ENCODE measurements around the gene ZNF439.

- TF ChIP-seq CTCF (IDR thresholded peaks at IDR 0.05) (no peak), POLR2A (IDR thresholded peaks at IDR 0.05) (no peak), EP300 (IDR thresholded peaks at IDR 0.05) (no peak)
Measured at GRCh38 chr19:11872624-11873023, 24.1 kb downstream of the ZNF439 start.

Data from upper lobe of left lung (tissue), 4 donors.